GM10266 (cell line): Measurements from ENCODE around the gene CALHM5.

Experiments used
- DNase-seq: peaks from one replicate; pipeline ENCODE4 v3.0.0; 2012; ENCODE audit errors: extremely low spot score
- CTCF ChIP-seq: IDR thresholded peaks from 2 replicates; pipeline ENCODE4 v1.5.1; 2012; ENCODE audit warnings: mild to moderate bottlenecking, low read depth; ENCODE audit not compliant: control insufficient read depth, insufficient read depth; ENCODE audit errors: missing control alignments

Gene CALHM5

GRCh38 chr6:116471531-116471930, 39.9 kb upstream of the CALHM5 start:
- TF ChIP-seq CTCF = no peak
- no peak for DNase-seq

GRCh38 chr6:116472706-116473105, 38.7 kb upstream of the CALHM5 start:
- no peak for TF ChIP-seq CTCF
- no peak for DNase-seq

GRCh38 chr6:116475141-116475540, 36.3 kb upstream of the CALHM5 start:
- no peak for DNase-seq

GRCh38 chr6:116476002-116476678, 35.3 kb upstream of the CALHM5 start:
- peak; percentile 48 for DNase-seq
- TF ChIP-seq CTCF = no peak

More at GRCh38 chr6:116475141-116475540, 36.3 kb upstream of the CALHM5 start:
- TF ChIP-seq CTCF = no peak

GRCh38 chr6:116482780-116483179, 28.7 kb upstream of the CALHM5 start:
- no peak for TF ChIP-seq CTCF
- no peak for DNase-seq

GRCh38 chr6:116483616-116484015, 27.8 kb upstream of the CALHM5 start:
- TF ChIP-seq CTCF = no peak
- no peak for DNase-seq

- TF ChIP-seq CTCF = no peak
- no peak for DNase-seq
These were observed 25.8 kb upstream of the CALHM5 start for GRCh38 chr6:116485559-116486184.
